ENCODE measurements around the gene NUP107.
A peak's percentile ranks its signal among the peaks of the same experiment; 100 is the strongest.

NUP107 gene

DNA sequence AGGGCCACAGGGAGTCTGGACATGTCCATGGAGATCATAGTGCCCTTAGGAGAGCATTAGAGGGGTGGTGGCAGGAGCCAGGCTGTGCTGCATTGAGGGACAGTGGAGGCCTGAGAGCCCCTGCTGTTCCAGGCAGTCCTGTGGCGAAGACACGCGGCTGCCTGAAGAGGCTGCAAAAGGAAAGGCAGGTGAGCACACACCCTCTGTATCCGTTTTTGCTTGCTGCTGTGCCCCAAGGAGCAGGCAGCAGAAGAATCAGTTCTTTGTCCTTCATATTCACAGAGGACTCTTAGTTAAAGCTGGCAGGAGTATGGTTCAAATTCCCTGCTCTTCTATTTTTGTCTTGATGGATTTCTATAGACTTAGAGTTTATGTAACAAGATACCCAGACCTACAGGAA, 63.7 kb downstream of the NUP107 start:
- Histone ChIP-seq H3K36me3 (ENCODE audit: control insufficient read depth, low read length) (peaks cover 89% of the 10 kb centered on the region), H3K4me2 (ENCODE audit: low read length) (peak overlapping the region; percentile 93; the same call in 1 of the 2 replicates)
- TF ChIP-seq, protein P1, sequence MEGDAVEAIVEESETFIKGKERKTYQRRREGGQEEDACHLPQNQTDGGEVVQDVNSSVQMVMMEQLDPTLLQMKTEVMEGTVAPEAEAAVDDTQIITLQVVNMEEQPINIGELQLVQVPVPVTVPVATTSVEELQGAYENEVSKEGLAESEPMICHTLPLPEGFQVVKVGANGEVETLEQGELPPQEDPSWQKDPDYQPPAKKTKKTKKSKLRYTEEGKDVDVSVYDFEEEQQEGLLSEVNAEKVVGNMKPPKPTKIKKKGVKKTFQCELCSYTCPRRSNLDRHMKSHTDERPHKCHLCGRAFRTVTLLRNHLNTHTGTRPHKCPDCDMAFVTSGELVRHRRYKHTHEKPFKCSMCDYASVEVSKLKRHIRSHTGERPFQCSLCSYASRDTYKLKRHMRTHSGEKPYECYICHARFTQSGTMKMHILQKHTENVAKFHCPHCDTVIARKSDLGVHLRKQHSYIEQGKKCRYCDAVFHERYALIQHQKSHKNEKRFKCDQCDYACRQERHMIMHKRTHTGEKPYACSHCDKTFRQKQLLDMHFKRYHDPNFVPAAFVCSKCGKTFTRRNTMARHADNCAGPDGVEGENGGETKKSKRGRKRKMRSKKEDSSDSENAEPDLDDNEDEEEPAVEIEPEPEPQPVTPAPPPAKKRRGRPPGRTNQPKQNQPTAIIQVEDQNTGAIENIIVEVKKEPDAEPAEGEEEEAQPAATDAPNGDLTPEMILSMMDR (IDR thresholded peaks at IDR 0.05; ENCODE audit: low read depth, low read length, poor library complexity, severe bottlenecking) = no peak
- no peak for TF ChIP-seq EZH2phosphoT487 (IDR thresholded peaks at IDR 0.05; ENCODE audit: borderline replicate concordance, low read length)

DNA sequence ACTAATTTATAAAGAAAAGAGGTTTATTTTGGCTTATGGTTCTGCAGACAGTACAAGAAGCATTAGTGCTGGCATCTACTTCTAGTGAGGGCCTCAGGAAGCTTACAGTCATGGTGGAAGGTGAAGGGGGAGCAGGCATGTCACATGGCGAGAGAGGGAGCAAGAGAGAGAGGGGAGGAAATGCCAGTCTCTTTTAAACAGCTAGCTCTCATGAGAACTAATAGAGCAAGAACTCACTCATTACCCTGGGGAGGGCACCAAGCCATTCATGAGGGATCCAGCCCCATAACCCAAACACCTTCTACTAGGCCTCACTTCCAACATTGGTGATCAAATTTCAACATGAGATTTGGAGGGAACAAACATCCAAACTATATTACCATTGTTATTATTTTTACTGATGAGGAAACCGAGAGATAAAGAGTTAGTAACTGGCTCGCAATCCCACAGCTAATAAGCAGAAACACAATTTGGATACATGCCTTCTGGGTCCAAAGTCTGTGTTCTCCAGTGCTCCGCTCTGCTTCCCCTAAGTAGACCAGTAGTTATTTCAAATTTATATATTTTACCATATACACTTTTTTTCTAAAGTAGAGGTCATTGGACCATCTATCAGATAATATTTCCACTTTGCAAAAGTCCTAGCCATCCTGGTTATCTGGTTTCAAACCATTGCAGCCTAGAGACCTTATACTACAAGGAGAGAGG, 68.9 kb downstream of the NUP107 start:
- H3F3A ChIP-seq (ENCODE audit: control insufficient read depth, insufficient read depth) = no peaks in the 10 kb centered on the region
- H3K79me2 ChIP-seq (ENCODE audit: control insufficient read depth, low read length) = peaks cover 14% of the 10 kb centered on the region
- TF ChIP-seq EZH2phosphoT487 (IDR thresholded peaks at IDR 0.05; ENCODE audit: borderline replicate concordance, low read length) = no peak
- TF ChIP-seq, protein P1 (IDR thresholded peaks at IDR 0.05; ENCODE audit: low read depth, low read length, poor library complexity, severe bottlenecking) = no peak
- peaks cover 89% of the 10 kb centered on the region for H3K36me3 ChIP-seq (ENCODE audit: control insufficient read depth, low read length)
- H3K27ac ChIP-seq (ENCODE audit: low read depth, low read length) = no peak overlapping the region
- H3K4me3 ChIP-seq (ENCODE audit: low read length) = no peak overlapping the region
- no peaks in the 10 kb centered on the region for H3K4me1 ChIP-seq (ENCODE audit: control insufficient read depth, low read length)
- no peaks in the 10 kb centered on the region for H3K27me3 ChIP-seq (ENCODE audit: control insufficient read depth, low read length)
- H3K9me3 ChIP-seq (ENCODE audit: control insufficient read depth, insufficient read depth, low read length) = no peaks in the 10 kb centered on the region
- no peaks in the 10 kb centered on the region for H3K9me2 ChIP-seq (replicated peaks; ENCODE audit: control insufficient read depth, low read length)
- H4K20me1 ChIP-seq (ENCODE audit: control insufficient read depth, insufficient read depth, low read depth, low read length) = no peaks in the 10 kb centered on the region
- no peak overlapping the region for H3K4me2 ChIP-seq (ENCODE audit: low read length)

More for the DNA sequence above, 63.7 kb downstream of the NUP107 start:
- H3K4me3 ChIP-seq (ENCODE audit: low read length) = no peak overlapping the region
- peaks cover 2% of the 10 kb centered on the region for H3F3A ChIP-seq (ENCODE audit: control insufficient read depth, insufficient read depth)
- no peaks in the 10 kb centered on the region for H3K9me2 ChIP-seq (replicated peaks; ENCODE audit: control insufficient read depth, low read length)
- no peaks in the 10 kb centered on the region for H3K9me3 ChIP-seq (ENCODE audit: control insufficient read depth, insufficient read depth, low read length)
- H3K79me2 ChIP-seq (ENCODE audit: control insufficient read depth, low read length) = peaks cover 61% of the 10 kb centered on the region
- H3K27me3 ChIP-seq (ENCODE audit: control insufficient read depth, low read length) = no peaks in the 10 kb centered on the region
- no peaks in the 10 kb centered on the region for H4K20me1 ChIP-seq (ENCODE audit: control insufficient read depth, insufficient read depth, low read depth, low read length)
- peaks cover 29% of the 10 kb centered on the region for H3K4me1 ChIP-seq (ENCODE audit: control insufficient read depth, low read length)
- no peak overlapping the region for H3K27ac ChIP-seq (ENCODE audit: low read depth, low read length)

DNA sequence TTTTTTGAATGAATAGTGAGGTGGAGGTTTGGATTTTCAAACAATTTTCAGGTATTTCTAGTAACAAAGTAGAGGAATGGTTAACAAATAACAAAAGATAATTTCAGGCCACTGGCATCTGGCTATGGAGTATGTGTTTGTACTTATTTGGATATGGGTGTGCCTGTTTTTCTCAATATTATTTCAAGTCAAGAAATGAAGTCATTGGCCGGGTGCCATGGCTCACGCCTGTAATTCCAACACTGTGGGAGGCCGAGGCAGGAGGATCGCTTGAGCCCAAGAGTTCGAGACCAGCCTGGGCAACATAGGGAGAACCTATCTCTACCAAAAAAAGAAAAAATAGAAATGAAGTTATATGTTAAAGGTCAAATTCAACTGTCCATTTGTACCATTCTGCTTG, 73.1 kb downstream of the NUP107 start:
- H3F3A ChIP-seq (ENCODE audit: control insufficient read depth, insufficient read depth) = peaks cover 2% of the 10 kb centered on the region; the same call in 1 of the 2 replicates
- H3K4me3 ChIP-seq (ENCODE audit: low read length) = no peak overlapping the region
- peaks cover 34% of the 10 kb centered on the region for H3K4me1 ChIP-seq (ENCODE audit: control insufficient read depth, low read length)
- H3K36me3 ChIP-seq (ENCODE audit: control insufficient read depth, low read length) = peaks cover 84% of the 10 kb centered on the region
- no peak overlapping the region for H3K27ac ChIP-seq (ENCODE audit: low read depth, low read length)
- H3K79me2 ChIP-seq (ENCODE audit: control insufficient read depth, low read length) = peaks cover 18% of the 10 kb centered on the region
- H3K9me3 ChIP-seq (ENCODE audit: control insufficient read depth, insufficient read depth, low read length) = no peaks in the 10 kb centered on the region
- no peaks in the 10 kb centered on the region for H4K20me1 ChIP-seq (ENCODE audit: control insufficient read depth, insufficient read depth, low read depth, low read length)
- H3K4me2 ChIP-seq (ENCODE audit: low read length) = no peak overlapping the region
- TF ChIP-seq, protein P1 (IDR thresholded peaks at IDR 0.05; ENCODE audit: low read depth, low read length, poor library complexity, severe bottlenecking) = no peak
- TF ChIP-seq EZH2phosphoT487 (IDR thresholded peaks at IDR 0.05; ENCODE audit: borderline replicate concordance, low read length) = no peak
- no peaks in the 10 kb centered on the region for H3K27me3 ChIP-seq (ENCODE audit: control insufficient read depth, low read length)
- H3K9me2 ChIP-seq (replicated peaks; ENCODE audit: control insufficient read depth, low read length) = no peaks in the 10 kb centered on the region

Data from DOHH2 (cell line).